Measurements from ENCODE around the gene PCDHGC3.
A peak's percentile ranks its signal among the peaks of the same experiment; 100 is the strongest.

PCDHGC3 gene

DNA sequence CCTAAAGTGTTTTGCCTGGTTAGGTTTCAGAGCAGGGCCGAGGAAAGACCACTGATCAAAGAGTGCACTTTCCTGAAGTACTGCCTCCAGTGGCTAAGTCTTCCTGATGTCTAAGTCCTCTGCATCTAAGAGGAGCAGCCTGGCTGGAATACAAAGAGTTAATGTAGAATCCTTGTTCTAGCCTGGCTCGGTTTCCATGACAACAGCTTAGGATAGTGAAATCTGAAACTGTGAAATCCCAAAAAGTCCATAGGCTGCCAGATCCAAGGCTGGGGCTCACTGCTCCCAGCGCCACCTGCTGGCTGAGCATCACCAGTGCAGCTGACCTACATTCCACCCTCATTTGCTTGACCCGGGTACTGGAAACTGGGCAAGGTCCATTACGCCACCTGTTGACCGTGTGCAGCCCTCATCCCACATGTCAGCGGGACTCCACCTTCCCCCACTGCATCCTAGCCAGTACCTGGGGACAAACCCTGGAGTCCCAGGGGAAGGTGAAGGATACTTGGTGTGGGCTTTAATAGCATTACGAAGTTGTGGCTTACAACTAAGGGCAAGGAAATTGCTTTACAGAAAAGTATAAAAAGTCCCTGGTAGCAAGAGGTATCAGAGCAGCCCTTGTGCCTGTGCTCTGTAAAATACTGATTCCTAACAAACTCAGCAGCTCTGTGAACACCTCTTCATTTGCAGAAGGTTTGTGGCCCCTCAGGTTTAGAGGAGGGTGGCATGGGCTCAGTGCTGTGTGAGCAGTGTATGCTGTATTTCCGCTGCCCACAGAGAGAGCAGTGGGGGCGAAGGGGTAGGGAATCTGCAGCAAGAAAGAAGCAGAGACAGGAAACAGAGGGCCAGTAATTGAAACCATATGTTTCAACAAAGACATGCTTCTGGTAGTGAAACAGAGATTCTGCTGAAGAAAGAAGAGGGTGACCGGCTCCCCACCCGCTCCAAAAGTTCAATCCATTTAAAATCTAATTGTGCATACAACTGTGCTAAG lies 49.1 kb downstream of the PCDHGC3 start:
- DNase-seq, result peak; percentile 62

DNA sequence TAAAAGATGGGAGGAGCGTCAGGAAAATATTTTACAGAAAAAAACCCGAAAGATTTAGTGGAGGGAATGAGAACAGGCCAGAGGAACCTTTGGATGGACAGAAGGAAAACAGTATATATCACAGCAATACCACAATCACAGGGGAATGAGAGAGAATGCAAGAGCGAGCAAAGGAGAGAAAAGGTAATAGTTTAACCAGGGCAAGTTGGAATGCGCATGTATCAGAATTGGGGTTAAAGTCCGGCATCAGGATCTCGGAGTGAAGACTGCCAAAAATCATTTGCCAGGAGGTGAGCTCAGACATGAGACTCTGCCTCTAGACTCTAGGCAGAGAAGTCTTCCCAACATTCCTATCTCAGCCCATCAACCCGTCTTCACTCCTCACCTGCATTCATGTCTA lies 49.9 kb downstream of the PCDHGC3 start:
- DNase-seq, result no peak

DNA sequence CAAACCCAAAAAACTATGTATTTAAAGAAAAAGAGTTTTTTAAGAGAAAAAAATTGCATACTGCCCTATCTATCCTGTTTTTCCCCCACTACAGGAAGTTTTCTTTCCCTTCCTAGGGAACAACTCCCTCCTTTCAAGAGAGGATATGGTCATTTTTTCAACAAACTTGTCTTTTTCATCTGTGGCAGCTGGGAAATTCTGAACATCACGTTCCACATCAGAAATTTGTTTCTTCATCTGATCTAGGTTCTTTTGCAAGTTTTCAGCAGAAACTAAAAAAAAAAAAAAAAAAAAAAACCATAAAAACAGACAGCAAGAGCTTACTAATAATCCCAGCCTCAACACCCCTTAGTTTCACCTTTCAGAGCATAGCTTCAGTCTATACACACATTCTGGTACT lies 51.7 kb downstream of the PCDHGC3 start:
- DNase-seq, result no peak

Measured in CD4-positive, alpha-beta T cell treated with Interleukin-12 subunit alpha and Interleukin-12 subunit beta, for 1 hour (primary cell).